COLO668 (cell line): ENCODE results near the gene VWA8.
"Not testable (repeated sequence)": the region's sequence is repeated elsewhere in the genome, so short reads cannot be mapped to it uniquely, and the experiment has no call there.

Experiments
- DNase-seq: peaks from one replicate; lab custom pipeline; 2025; ENCODE audit not compliant: unreplicated experiment; lab: John Stamatoyannopoulos, UW

VWA8 gene

DNA sequence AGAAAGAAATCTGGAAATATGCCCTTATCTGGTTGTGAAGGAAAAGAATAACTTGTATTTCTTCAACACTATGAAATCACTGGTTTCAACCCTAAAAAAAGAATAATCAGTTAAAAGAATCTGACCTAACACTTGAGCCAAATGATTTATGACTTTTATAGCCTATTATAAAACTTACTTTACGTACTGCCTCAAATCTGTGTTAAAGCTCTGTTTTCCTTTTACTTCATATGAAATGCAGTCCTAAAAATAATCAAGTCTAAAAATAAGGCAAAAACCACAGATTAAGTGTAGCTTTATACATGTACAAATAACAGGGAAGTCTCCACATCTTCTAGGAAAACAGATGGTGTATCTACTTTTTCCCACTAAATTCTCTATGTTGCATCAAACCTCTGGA lies 101.3 kb downstream of the VWA8 start:
- DNase-seq: no peak

DNA sequence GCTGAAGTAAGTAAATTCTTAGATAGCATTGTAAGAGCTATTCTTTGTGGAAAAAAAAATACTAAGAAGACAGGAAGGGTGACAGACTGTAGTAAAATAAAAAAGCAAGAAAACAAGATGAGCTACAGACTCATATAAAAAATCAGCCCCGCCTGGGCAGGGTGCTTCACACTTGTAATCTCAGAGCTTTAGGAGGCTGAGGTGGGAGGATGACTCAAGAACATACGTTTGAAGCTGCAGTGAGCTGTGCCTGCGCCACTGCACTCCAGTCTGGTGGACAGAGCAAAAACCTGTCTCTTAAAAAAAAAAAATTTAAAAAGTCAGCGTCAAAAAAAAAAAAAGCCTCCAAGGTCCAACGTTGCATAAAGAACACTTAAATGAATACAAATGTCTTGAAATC lies 102.1 kb downstream of the VWA8 start:
- DNase-seq: no peak

DNA sequence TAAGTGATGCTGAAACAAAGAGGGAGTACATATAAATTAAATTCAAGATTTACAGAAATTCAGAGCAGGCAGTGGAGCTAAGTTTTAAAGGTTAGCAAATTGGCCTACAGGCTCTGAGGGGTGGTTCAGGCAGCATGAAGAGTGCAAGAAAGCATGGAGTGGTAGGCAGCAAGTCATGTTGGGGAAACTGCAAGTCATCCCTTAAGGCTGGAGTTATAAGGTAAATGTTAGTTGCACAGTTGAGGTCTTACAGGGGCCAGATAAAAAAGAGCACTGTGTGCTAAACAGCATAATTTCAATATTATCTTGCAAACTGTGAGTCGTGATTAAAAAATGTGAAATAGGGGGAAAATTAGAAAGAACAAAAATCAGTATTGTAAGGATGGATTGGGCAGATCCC lies 106.2 kb downstream of the VWA8 start:
- DNase-seq: no peak

DNA sequence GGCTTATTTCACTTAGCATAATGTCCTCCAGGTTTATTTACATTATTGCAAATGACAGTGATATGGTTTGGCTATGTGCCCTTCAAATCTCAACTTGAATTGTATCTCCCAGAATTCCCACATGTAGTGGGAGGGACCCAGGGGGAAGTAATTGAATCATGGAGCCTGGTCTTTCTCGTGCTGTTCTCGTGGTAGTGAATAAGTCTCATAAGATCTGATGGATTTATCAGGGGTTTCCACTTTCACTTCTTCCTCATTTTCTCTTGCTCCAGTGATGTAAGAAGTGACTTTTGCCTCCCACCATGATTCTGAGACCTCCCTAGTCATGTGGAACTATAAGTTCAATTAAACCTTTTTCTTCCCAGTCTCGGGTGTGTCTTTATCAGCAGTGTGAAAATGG lies 109.6 kb downstream of the VWA8 start:
- no peak for DNase-seq

DNA sequence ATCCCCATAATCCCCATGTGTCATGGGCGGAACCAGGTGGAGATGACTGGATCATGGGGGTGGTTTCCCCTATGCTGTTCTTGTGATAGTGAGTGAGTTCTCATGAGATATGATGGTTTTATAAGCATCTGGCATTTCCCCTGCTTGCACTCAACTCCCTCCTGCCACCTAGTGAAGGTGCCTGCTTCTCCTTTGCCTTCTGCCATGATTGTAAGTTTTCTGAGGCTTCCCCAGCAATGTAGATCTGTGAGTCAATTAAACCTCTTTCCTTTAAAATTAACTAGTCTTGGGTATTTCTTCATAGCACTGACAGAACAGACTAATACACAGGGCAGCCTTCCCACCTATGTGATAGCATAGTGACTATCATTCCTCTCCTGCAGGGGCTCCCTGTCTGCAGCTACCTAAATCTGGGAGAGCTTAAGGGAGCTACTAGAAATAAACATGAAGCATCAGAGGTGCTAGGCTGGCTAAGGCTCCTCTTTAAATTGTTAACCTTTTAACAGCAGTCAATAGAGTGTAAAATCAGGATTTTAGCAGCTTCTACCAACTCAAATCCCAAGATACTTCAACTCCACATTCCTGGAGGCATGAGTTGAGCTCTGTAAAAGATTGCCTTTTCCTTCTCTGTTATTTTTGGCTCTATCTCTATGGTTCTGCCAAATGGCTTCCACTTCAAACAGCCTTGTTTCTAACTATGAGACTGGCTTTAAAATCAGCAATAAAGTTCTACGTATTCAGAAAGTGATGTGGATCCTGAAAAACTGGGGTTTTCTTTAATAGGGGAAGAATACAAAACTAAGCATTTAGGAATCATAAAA lies 112.3 kb downstream of the VWA8 start:
- DNase-seq: no peak

DNA sequence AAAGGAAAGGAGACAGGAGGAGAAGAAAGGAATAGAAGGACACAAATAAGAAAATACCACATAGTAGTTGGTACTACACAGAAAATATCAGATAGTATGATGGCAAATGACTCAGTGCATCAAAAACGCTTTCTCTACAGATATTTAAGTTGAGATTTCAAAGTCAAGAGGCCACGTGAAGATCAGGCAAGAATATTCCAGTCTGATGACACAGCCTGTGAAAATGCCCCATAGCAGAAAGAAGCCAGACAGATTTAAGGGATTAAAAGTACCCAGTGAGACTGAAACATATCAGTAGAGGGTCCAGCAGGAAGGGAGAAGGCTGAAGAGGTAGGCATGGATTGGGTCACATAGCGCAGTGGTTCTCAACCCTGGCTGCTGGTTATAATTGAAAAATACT lies 113.7 kb downstream of the VWA8 start:
- no peak for DNase-seq

DNA sequence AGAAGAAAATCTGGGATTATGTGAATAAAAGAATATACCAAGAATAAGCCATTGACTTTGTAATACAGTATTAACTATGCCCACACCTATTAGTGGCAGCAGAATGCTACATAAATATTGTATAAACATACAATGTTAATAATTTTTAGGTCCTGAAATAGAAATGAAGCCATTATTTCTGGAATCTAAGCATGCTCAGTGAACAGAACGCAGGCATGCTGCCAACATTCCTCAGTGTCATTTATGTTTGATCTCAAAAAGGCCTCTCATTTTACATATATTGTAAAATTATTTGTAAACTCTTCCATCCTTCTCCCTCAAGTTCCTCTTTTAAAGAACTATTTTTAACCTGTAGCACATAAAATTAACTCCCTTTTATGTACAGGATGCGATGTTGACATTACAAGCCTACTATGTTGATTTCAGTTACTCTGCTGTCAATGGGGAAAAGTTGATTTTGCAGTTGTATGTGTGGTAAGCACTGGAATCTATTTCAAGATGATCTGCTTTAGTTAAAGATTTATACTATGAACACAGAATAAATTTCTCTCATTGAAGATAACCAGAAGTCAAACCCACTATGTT lies 118.8 kb downstream of the VWA8 start:
- DNase-seq: no peak

DNA sequence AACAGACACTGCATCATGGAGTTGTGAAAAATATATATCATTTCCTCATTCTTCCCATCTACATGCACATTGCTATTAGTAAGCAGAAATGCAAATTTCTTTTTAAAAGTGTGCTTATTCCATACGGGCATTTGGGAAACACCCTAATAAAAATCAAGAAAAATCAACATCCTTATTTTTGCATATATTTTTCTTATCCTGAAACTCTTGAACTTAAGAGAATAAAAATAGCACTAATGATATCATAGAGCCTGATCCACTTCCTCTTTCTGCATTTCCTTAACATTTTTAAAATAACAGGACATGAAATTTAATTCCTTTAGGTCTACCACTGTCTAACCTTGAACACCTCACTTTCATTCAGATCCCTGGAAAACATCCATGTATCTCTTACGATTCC lies 123.3 kb downstream of the VWA8 start:
- no peak for DNase-seq

DNA sequence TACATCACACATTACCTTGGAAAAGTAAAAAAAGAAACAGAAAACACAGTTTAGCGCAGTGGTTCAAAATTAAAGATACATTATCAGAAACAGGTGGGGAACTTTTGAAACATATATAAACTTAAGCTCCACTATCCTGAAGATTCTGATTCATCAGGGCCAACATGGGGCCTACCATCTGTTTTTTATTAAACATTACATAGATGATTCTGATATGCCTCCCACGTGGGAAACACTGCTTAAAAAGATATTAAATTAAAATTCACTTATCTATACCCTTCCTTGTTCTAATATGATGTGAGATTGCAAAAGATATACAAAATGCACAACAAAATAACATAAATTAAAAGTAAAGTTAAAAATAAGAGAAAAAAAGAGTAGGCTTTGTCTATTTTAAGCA lies 125.0 kb downstream of the VWA8 start:
- no peak for DNase-seq

DNA sequence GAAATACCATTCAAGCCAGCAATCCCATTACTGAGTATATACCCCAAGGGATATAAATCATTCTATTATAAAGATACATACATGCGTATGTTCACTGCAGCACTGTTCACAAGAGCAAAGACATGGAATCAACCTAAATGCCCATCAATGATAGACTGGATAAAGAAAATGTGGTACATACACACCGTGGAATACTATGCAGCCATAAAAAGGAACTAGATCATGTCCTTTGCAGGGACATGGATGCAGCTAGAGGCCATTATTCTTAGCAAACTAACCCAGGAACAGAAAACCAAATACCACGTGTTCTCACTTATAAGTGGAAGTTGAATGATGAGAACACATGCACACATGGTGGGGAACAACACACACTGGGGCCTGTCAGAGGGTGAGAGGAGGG lies 126.2 kb downstream of the VWA8 start:
- DNase-seq: not testable (repeated sequence)

DNA sequence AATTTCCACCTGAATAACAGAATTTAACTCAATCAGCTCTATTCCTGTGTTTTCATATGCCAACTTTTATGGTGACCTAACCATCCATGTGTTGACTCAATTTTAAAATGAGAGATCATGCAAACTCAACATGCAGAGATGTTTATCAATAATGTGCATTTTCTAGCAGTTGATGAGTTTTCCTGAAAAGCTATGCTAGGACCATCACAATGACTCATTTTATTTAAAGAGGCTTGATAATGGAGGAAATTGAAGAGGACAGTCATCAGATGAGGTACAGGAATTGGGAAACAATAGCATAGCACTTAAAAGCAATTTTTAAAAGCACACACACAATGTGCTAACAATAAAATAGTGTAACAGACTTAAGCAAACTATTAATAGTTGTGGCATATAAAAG lies 127.1 kb downstream of the VWA8 start:
- DNase-seq: no peak

DNA sequence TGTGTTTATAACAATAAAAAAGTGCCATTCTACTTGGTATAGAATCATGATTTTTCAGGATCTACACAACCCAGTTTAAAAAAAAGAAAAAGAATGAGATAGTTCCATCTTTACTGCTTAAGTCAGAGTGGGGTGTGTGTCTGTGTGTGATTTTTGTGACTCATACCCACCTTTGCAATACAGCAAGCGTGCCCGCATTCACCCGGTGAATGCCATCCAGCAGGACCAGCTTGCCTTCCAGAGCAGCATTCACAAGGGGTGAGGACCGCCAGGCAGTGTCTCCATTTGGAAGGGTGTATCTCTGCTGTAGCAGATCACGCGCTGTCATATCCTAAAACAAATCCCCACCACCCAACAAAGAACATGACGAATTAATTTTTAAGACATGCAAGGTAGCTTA lies 127.7 kb downstream of the VWA8 start:
- no peak for DNase-seq

DNA sequence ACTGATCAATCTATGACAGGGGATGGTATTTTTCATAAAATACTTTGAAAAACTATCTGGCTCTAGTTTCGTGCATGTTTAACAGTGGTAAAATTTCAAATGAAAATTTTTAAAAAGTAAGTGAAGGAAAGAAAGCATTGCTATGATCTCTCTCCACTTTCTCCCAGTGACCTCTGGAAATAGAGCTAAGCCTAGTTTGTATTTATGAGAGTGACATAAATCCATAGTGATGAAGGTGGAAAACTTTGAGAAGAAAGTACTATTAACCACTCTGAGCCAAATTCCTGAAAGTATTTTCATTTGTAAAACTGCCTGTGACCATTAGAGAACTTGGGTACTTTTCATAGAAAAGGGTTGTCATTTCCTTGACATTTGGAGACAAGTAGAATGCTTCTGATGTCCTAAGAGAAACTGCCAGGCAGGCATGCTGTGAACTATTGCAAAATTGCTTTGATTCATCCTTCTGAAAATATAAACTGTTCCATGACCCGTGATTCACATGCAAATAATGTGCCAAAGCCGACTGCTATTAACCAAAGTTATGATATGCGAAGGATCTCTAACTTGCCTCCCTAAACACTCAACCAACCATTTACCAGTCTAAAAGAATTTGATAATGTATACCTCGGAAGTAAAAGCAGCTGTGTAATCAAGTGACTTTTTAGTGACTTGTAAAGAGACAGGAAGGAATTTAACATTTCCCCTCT lies 133.2 kb downstream of the VWA8 start:
- DNase-seq: no peak

DNA sequence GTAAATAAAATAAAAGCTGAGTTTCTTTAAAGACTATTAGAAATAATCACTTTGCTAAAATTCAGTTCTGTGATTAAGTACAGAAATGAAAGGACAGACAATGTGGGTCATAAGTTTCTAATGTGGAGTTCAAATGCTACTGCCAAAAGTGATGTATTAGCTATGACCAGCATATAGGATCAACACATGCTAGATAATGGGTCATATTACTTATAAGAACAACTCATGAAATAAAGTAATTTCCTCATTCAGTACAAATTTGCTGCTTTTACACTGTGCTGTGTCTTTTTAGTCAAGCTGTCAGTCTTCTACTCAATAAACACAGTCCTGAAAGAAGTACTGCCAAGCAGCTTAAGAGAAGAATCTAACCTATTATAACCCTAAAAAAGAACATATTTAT lies 135.2 kb downstream of the VWA8 start:
- DNase-seq: no peak

DNA sequence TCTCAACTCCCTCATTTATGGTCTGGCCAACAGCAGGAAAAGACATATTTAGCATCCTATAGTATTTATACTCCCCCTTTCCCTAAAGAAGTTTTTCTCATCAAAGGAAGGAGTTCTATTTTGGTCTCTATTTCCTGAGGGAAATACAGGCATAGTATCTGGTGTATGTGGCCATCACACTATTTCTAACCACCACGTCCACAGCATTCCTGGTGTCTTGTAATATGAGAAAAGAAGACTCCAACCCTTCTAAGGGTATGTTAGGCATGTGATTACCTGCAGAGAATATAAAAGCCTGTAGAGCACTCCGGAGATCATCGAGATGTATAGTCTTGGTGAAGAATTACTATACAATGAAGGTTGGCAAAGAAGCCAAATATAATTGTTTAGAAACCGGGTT lies 137.4 kb downstream of the VWA8 start:
- no peak for DNase-seq

DNA sequence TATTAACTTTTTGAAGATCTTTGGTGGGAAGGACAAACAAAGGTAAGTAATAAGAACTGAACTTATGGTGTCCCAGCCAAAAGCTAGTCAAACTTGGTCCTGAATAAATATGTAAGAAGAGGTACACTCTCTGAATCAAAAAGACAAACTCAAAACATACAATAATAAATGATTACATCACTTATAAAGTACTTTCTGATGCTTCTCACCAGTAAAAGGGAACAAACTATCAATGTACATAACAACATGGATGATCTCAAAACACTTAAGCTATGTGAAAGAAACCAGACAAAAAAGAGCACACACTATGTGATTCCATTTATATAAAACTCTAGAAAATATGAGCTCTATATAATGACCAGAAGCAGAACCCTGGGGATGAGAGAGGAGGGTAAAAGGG lies 138.3 kb downstream of the VWA8 start:
- no peak for DNase-seq

DNA sequence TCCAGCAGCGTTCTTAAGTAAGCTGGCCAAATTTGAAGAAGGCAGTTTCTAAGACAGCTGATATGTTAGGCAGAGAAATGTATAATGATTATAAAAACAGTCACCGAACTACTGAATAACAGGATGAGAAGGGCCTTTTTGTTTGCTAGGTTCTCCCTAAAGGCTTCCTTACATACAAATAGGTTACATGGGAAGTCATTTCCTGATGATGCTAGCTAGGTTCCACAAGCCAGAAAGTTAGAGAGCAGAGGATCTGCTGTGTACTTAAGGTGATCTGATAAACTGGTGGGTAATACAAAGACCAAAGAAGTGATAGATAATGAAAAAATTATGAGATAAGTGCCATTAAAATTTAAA lies 139.7 kb downstream of the VWA8 start:
- DNase-seq: no peak

DNA sequence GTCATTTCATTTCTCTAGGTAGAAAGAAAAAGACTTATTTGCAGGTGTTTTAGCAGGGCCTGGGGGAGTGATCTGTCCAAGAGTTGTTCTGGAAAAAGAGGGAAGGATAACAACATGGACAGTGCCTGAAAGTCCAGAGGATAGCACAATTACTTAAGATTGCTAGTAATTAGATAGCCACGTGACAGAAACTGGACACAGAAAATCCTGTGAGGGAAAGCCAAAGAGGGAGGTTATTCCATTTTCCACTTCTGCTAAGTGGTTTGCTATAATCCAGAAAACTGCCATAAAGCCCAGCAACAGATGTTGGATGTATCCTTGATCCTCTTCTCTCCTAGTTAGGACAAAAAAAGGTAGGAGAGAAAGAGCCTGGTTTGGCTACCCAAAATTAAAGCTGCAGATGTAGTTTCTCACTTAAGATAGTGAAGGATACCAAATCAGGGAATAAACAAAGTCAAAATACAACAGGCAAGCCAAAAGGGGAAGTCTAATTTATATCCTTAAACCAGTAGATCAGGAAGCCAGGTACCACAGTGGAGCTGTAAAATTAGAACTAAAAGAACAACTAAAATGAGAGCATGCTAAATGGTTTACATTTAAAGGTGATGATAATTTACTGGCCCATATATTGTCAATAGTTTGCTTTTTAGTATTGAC lies 140.2 kb downstream of the VWA8 start:
- no peak for DNase-seq

DNA sequence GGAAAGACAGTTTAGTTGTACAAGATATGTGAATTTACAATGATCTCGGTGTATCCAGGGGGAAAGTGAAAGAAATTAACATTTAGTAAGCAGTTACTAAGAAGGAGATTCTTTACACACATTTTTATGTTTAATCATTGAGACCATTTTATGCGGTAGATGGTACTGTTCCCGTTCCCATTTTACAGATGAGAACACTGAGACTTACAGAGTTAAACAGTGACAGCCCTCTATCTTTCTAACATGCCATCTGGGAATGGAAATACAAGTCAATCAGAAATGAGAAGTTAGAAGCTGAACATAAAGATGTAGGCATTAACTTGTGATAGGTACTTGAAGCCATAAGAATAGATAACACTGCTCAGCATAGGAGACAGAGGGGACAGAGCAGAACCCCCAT lies 144.9 kb downstream of the VWA8 start:
- DNase-seq: no peak

DNA sequence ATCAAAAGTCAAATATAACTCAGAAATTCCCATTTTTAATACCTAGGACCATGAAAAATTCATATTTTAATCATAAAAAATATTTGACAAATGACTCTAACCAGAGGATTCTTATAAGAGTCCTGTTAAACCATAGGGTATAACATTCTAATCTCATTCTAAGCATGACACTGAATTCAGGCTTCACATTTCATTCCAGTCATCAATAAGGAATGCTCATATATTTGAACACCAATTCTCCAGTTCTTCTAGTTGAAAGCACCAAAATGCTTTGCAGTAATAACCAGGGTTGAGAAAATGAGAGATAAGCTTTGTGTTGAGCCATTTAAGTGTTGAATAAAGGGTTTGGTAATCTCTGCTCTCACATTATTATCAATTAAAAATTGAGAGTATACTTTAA lies 147.5 kb downstream of the VWA8 start:
- no peak for DNase-seq

DNA sequence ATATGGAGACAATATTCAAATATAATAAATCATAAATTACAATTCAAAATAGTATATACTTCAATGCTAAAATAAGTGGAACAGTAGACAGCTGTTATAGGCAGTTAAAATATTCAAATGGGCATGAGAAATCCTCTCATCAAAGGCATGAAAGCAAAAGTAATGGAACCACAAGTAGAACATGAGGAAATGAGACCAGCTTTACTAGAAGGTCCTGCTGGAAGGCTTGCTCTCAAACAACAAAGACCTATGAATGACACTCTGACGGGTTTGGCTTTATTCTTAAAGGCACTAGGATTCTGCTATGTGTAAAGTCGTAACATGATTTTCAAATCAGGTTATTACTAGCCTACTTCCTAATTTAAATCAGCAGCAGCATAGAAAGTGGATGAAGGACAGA lies 148.1 kb downstream of the VWA8 start:
- DNase-seq: no peak

DNA sequence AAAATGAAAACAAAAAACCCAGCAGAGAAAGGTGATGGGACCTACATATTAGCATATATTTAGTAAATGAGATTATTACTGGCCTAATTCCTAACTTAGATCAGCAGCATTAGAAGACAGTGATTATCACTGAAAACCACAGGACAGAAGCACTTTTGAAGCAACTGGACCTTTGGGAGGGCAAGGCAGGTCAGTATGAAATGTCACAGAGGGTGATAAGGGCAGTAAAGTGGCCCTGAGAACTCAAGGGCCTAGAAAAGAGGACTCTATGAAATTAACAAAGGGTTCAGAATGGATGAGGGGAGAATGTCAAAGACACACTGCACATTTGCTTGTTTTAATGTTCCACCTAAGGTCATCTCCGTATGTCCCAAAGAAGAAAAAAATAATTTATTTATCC lies 148.7 kb downstream of the VWA8 start:
- DNase-seq: no peak
